PC-3 (cell line): ENCODE measurements around the gene SMYD3. TPM values are rescaled to one million over a fixed set of nuclear protein-coding genes. Genes with fewer than 3 reads are reported as not detected.

Experiments used
- ATAC-seq: fragments of 200-7000 bp; cut with Tn5 transposase; 2 replicates; pipeline ENCODE4 v1.9.1; 2020; ENCODE audit warnings: mild to moderate bottlenecking, moderate library complexity
- BruUV-seq: library from RNA; stranded (reverse); fragments of 400-500 nt; replicated peaks from 2 replicates; lab custom pipeline; 2021; lab: Mats Ljungman, UMichigan
- CTCF ChIA-PET: fragments of 300-600 bp; sonication (Branson Sonifier 250); formaldehyde crosslinking; loops from one replicate; lab custom pipeline; 2022; ENCODE audit warnings: antibody characterized with exemption; lab: Charles Lee
- POLR2A ChIA-PET: fragments of 300-600 bp; sonication (Branson Sonifier 250); formaldehyde crosslinking; loops from one replicate; lab custom pipeline; 2022; ENCODE audit warnings: antibody characterized with exemption; ENCODE audit not compliant: unreplicated experiment; lab: Charles Lee
- DNase-seq: peaks from one replicate; pipeline ENCODE4 v3.0.0-alpha.2; 2015
- H2AFZ ChIP-seq: fragments of 300-600 bp; sonication (generic); 2 replicates; pipeline ENCODE4 v1.6.0; 2016; ENCODE audit warnings: antibody characterized with exemption, low read length
- H3F3A ChIP-seq: fragments of 300-600 bp; sonication (generic); one replicate; pipeline ENCODE4 v1.6.0; 2017; ENCODE audit warnings: antibody characterized with exemption, low read length, control low read depth, mild to moderate bottlenecking; ENCODE audit not compliant: unreplicated experiment
- H3K27ac ChIP-seq: fragments of 300-600 bp; sonication (generic); 2 replicates; pipeline ENCODE4 v1.5.1; 2016; ENCODE audit warnings: mild to moderate bottlenecking, low read length
- H3K27me3 ChIP-seq: fragments of 300-600 bp; sonication (generic); 2 replicates; pipeline ENCODE4 v1.6.1; 2016; ENCODE audit warnings: low read length, mixed read lengths
- H3K36me3 ChIP-seq: fragments of 300-600 bp; sonication (generic); 2 replicates; pipeline ENCODE4 v1.6.1; 2016; ENCODE audit warnings: low read depth, mixed run types, low read length, mixed read lengths
- H3K4me1 ChIP-seq: fragments of 300-600 bp; sonication (generic); 2 replicates; pipeline ENCODE4 v1.5.1; 2016; ENCODE audit warnings: low read length; ENCODE audit not compliant: insufficient read depth
- H3K4me2 ChIP-seq: fragments of 300-600 bp; sonication (generic); 2 replicates; pipeline ENCODE4 v1.6.0; 2016; ENCODE audit warnings: low read length
- H3K4me3 ChIP-seq: fragments of 300-600 bp; sonication (generic); 2 replicates; pipeline ENCODE4 v1.5.1; 2016; ENCODE audit warnings: mild to moderate bottlenecking, low read length, mixed read lengths
- H3K79me2 ChIP-seq: fragments of 300-600 bp; sonication (generic); 2 replicates; pipeline ENCODE4 v1.6.1; 2017; ENCODE audit warnings: low read length, mixed read lengths
- H3K9ac ChIP-seq: fragments of 300-600 bp; sonication (generic); 2 replicates; pipeline ENCODE4 v1.6.0; 2016; ENCODE audit warnings: mild to moderate bottlenecking, low read length
- H3K9me2 ChIP-seq: fragments of 300-600 bp; sonication (generic); replicated peaks from 2 replicates; pipeline ENCODE4 v1.6.1; 2016; ENCODE audit warnings: mixed run types, low read length, mixed read lengths
- H3K9me3 ChIP-seq: fragments of 300-600 bp; sonication (generic); 2 replicates; pipeline ENCODE4 v1.6.1; 2016; ENCODE audit warnings: low read length, mixed read lengths
- H4K20me1 ChIP-seq: fragments of 300-600 bp; sonication (generic); 2 replicates; pipeline ENCODE4 v1.6.1; 2016; ENCODE audit warnings: low read length, mixed read lengths
- EZH2 ChIP-seq: fragments of 300-600 bp; sonication (generic); IDR thresholded peaks from one replicate; pipeline ENCODE4 v1.6.1; 2017; ENCODE audit warnings: antibody characterized with exemption, mild to moderate bottlenecking, low read length; ENCODE audit not compliant: unreplicated experiment
- EZH2phosphoT487 ChIP-seq: fragments of 300-600 bp; sonication (generic); IDR thresholded peaks from 2 replicates; pipeline ENCODE4 v1.6.1; 2018; ENCODE audit warnings: mild to moderate bottlenecking, antibody characterized with exemption, low read length, borderline replicate concordance
- intact Hi-C: fragments of 100-400 bp; cut with micrococcal nuclease; formaldehyde crosslinking; loops from 2 replicates; pipeline ENCODE4 v1.9.0; 2023
- total RNA-seq: library from RNA; depleted of rRNA; stranded (reverse); fragments of >200 nt; gene quantifications from 2 replicates; pipeline ENCODE4 v1.2.3, GENCODE V29; 2014
- TF ChIP-seq, protein P1 (sequence below): fragments of 300-600 bp; sonication (generic); conservative IDR thresholded peaks from 2 replicates; pipeline ENCODE4 v1.5.1; 2017; ENCODE audit warnings: antibody characterized with exemption, low read depth, mild to moderate bottlenecking, low read length

The SMYD3 gene
- total RNA-seq, 1 experiment from 2014 or later: 33.0 TPM

DNA sequence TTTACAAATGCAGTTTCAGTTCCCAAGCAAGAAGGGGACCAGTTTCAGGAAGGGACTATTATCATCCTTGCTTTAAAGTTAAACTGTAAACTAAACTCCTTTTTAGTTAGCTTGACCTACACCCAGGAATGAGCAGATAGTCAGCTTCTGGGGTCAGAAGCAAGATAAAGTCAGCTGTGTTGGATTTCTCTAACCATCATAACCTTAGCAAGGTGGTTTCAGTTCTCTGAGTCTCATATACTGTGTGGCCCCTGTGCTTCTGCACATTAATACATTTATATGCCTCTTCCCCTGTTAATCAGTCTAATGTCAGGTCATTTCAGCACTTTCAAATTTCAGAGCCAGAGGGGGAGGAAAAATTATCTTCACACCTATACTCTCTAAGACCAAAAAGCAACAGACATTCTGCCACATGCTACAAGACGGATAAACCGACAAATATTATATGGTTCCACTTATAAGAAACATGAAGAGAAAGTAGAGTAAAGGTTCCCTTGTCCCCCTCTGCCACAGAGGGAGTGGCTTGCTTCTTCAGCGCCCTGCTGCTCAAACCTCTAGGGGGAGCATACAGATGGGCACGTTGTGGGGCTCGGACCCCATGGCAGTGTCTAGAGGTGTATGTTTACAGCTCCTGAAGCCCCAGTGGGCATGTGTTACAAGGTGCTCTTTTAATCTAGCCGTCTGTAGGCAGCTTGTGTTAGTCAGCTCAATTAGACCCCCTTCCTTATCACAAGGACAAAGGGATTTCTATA is 89.1 kb downstream of the SMYD3 start:
- Histone ChIP-seq H3K9me3 (no peaks in the 10 kb centered on the region), H3K79me2 (no peaks in the 10 kb centered on the region), H3K4me1 (peaks cover 6% of the 10 kb centered on the region; the same call in 1 of the 2 replicates), H3K4me2 (no peak overlapping the region), H4K20me1 (no peaks in the 10 kb centered on the region), H3K9ac (no peak overlapping the region), H2AFZ (no peak overlapping the region), H3F3A (no peaks in the 10 kb centered on the region), H3K9me2 (no peaks in the 10 kb centered on the region), H3K36me3 (peaks cover 17% of the 10 kb centered on the region), H3K27me3 (no peaks in the 10 kb centered on the region), H3K4me3 (no peak overlapping the region), H3K27ac (no peak overlapping the region)
- ATAC-seq (no peak), DNase-seq (no peak)
- CTCF ChIA-PET: no interaction called here
- no TSS peak for BruUV-seq
- TF ChIP-seq EZH2phosphoT487 (no peak), EZH2 (no peak)
- TF ChIP-seq, protein P1, sequence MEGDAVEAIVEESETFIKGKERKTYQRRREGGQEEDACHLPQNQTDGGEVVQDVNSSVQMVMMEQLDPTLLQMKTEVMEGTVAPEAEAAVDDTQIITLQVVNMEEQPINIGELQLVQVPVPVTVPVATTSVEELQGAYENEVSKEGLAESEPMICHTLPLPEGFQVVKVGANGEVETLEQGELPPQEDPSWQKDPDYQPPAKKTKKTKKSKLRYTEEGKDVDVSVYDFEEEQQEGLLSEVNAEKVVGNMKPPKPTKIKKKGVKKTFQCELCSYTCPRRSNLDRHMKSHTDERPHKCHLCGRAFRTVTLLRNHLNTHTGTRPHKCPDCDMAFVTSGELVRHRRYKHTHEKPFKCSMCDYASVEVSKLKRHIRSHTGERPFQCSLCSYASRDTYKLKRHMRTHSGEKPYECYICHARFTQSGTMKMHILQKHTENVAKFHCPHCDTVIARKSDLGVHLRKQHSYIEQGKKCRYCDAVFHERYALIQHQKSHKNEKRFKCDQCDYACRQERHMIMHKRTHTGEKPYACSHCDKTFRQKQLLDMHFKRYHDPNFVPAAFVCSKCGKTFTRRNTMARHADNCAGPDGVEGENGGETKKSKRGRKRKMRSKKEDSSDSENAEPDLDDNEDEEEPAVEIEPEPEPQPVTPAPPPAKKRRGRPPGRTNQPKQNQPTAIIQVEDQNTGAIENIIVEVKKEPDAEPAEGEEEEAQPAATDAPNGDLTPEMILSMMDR: no peak
- POLR2A ChIA-PET: no interaction called here
- intact Hi-C loops: no loop called here

DNA sequence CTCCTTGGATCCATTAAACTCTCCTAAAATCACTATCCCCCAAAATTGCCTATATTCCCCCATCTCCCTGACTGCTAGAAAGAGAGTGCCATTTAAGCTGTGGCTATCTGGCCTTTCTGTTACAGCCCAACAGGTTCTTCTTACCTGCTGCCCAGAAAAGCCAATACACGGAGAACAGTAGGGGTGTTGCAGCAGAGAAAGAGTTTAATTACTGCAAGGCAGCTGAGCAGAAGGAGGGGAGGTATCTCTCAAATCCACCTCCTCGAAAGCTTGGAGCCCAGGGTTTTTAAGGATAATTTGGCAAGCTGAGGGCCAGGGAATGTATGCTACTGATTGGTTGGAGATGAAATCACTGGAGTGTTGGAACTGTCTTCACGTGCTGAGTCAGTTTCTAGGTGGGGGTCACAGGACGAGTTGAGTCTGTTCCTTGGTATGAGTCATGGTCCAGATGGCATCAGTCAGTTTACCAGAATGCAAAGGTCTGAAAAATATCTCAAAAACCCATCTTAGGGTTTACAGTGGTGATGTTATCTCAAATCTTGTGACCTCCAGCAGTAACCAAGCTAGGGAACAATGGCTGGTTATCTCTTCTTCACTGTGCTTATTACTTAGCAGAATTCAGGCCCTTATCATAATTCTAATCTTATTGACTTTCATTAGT is 89.8 kb downstream of the SMYD3 start:
- TF ChIP-seq, protein P1: no peak
- no peak for TF ChIP-seq EZH2
- no peak for TF ChIP-seq EZH2phosphoT487
- Histone ChIP-seq H3K9me3 (no peaks in the 10 kb centered on the region), H3K4me1 (peaks cover 6% of the 10 kb centered on the region; the same call in 1 of the 2 replicates), H3K4me2 (no peak overlapping the region), H3K27ac (no peak overlapping the region), H3K4me3 (no peak overlapping the region), H3F3A (no peaks in the 10 kb centered on the region), H3K36me3 (peaks cover 17% of the 10 kb centered on the region), H3K9me2 (no peaks in the 10 kb centered on the region), H4K20me1 (no peaks in the 10 kb centered on the region), H3K9ac (no peak overlapping the region), H3K79me2 (no peaks in the 10 kb centered on the region), H2AFZ (no peak overlapping the region), H3K27me3 (no peaks in the 10 kb centered on the region)
- ChIA-PET CTCF (no interaction called here), POLR2A (no interaction called here)
- DNase-seq (peak; percentile 25), ATAC-seq (no peak)
- BruUV-seq: no TSS peak
- intact Hi-C loops: no loop called here

DNA sequence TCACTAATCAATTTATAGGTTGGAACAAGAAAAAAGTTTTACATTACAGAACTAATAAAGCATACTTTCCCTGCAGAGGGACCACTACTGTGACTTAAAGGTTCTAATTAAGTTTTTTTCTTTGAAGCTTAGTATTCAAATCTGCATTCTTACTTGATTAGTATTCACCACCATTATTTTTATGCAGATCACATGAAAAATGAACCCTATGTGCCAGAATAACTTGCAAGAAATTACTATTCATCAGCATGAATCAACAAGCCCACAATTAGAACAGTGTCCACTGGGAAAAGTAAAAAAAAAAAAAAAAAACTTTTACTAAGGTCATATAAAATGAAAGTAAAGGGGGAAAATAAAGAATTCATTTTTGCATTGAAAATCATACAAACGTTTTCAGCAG is 90.8 kb downstream of the SMYD3 start:
- intact Hi-C loops: no loop called here
- Histone ChIP-seq H3K9me2 (no peaks in the 10 kb centered on the region), H3K9me3 (no peaks in the 10 kb centered on the region), H3F3A (no peaks in the 10 kb centered on the region), H3K79me2 (no peaks in the 10 kb centered on the region), H3K4me1 (peaks cover 5% of the 10 kb centered on the region; the same call in 1 of the 2 replicates), H3K9ac (no peak overlapping the region), H3K4me3 (no peak overlapping the region), H3K27me3 (no peaks in the 10 kb centered on the region), H4K20me1 (no peaks in the 10 kb centered on the region), H3K27ac (no peak overlapping the region), H3K36me3 (peaks cover 17% of the 10 kb centered on the region), H3K4me2 (no peak overlapping the region), H2AFZ (no peak overlapping the region)
- ChIA-PET POLR2A (no interaction called here), CTCF (no interaction called here)
- ATAC-seq: no peak
- no peak for TF ChIP-seq EZH2
- TF ChIP-seq EZH2phosphoT487: no peak
- TF ChIP-seq, protein P1: no peak
- DNase-seq: no peak
- BruUV-seq: no TSS peak
